GM21360 (cell line): ENCODE measurements around the gene LATS2.
"Not testable (repeated sequence)": the region's sequence is repeated elsewhere in the genome, so short reads cannot be mapped to it uniquely, and the experiment has no call there.

Source experiments
- ATAC-seq: cut with Tn5 transposase; IDR thresholded peaks from one replicate; pipeline ENCODE4 v1.9.1; 2021; ENCODE audit warnings: mild to moderate bottlenecking, moderate library complexity; ENCODE audit not compliant: unreplicated experiment

The LATS2 gene

DNA sequence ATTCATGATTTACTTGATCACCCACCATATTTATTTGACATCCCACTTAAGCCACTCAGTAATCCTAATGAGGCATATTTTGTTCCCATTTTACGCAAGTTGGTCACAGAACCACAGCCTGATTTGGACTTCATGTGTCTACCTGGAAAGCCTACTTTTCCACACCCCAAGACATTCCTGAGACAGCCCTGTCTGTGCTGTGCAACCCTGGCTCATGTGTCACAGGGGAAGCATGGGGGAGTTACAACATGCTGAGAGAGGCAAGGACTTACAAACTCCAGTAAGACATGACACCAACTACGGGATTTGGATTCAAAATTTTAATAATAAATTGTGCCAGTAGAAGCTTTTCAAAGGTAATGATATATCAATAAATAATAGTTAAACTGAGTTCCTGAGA, 88.7 kb downstream of the LATS2 start:
- no peak for ATAC-seq

DNA sequence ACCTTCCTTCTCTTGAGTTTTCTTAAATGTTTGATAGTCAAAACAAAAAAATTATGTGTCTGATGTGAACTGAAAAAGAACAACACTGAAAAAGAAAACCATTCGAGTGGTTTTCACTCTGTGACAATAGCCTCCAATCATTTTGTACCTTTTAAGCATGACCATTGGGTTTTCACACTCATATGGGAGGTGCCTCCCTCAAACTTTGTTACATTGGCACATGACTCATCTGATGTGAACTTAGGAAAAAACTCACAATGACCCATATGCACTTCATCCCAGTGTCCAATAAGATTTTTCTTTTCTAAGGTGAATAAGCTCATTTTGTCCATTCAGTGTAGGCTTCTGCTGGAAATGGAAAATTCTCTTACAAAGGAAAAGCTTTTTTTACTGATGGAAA, 92.2 kb downstream of the LATS2 start:
- ATAC-seq, result no peak

DNA sequence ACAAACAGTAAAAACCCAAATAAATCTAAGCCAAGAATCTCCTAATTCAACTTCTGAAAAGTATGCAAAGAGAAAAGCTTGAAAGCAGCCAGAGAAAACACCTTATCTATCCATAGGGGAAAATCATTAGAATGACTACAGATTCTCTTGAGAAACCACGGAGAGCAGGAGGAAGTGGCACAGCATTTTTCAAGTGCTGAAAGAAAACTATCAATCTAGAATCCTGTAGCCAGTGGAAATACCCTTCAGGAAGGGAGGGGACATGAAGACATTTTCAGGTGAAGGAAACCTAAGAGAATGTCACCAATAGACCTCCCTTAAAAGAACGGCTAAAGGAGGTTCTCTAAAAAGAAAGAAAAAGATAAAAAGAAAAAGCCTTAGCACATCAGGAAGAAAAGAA, 92.6 kb downstream of the LATS2 start:
- no peak for ATAC-seq

DNA sequence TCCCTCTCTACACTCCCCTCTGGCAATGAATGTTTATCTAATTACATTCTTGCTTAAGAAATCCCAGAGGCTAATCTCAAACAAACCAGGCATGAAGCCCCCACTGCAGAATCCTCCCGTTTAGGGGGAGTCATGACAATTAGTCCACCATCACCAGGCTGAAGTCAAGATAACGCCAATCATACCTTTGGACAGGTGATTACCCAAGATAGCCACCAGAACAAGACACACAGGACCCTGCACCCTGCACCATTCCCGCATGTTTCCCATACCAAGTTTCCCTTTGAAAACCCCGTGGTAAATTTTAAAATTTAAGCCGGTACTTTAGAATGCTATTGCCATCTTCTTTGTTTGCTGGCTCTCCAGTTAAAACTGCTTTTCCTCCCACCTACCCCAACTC, 94.0 kb downstream of the LATS2 start:
- ATAC-seq, result no peak

DNA sequence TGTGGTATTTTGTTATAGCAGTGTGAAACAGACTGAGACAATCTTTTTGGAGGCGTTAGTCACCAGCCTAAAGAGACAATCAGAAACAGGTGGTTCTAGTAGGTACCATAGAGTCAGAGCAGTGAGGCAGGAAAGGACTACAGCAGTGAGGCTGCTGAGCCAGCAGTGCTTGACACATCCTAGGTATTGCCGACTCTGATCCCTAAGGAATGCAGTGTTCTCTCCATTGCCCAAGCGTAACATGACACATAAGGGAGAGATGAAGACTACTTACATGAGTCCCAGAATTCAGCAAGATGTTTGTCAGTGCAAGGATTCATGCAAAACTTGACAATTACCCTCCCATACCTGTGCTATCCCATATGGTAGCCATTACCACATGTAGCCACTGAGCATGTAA, 96.5 kb downstream of the LATS2 start:
- ATAC-seq, result no peak

DNA sequence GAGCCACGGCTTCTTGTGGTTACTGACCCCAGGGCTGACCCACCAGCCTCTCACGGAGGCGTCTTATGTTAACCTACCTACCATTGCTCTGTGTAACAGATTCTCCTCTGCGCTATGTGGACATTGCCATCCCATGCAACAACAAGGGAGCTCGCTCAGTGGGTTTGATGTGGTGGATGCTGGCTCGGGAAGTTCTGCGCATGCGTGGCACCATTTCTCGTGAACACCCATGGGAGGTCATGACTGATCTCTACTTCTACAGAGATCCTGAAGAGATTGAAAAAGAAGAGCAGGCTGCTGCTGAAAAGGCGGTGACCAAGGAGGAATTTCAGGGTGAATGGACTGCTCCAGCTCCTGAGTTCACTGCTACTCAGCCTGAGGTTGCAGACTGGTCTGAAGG, 99.7 kb downstream of the LATS2 start:
- not testable (repeated sequence) for ATAC-seq

DNA sequence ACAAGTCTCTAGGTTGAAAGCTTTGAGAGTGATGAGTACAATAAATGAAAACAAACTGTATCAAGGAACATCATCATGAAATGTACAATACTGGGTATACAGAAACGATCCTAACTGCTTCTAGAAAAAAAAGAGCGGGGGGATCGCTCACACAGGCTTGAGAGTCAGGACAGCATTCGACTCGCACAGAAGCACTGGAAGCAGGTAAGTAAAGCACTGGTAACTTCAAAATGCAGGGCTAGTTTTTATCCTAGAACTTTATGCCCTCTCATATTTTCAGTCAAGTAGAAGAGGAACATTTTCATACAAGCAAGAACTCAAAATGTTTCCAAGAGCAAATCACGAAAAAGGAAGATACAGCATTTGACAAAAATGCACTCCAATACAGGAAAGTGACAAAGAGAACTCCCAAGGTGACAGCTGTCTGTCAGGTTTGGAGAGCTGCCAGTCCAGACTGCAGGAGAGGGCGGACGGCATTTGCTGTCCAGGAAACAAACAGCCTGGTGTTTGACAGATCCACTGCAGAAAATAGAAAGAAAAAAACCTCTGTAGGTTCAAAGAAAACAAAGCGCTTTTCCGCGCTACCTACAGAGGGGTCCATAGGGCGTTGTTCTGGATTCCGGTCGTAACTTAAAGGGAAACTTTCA, 100.6 kb downstream of the LATS2 start:
- ATAC-seq, result no peak

DNA sequence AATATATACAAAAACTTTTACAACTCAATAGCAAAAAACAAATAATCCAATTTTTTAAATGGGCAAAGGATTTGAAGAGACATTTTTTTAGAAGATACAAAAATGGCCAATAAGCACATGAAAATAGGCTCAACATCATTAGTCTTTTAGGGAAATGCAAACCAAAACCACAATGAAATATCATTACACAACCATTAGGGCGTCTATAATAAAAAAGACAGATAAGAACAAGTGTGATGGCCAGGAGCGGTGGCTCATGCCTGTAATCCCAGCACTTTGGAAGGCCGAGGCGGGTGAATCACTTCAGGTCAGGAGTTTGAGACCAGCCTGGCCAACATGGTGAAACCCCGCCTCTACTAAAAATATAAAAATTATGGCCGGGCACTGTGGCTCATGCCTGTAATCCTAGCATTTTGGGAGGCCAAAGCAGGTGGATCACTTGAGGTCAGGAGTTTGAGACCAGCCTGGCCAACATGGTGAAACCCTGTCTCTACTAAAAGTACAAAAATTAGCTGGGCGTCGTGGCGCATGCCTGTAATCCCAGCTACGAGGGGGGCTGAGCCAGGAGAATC, 104.3 kb downstream of the LATS2 start:
- not testable (repeated sequence) for ATAC-seq

DNA sequence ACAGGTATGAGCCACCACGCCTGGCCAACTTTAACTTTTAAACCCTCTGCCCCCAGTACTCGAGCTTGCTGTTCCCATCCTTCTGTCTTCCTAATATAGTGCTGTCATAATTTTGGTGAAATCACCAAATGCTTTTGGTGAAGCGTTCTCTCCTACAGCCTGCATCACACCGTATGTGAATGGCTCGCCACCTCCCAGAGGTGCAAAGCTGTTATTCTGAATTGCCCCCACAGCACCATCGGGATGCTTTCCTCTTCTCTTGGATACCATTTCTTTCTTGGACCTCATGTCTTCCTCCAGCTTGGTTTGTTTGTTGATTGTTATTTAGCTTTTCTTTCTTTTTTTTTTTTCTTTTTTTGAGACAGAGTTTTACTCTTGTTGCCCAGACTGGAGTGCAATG, 105.9 kb downstream of the LATS2 start:
- no peak for ATAC-seq

DNA sequence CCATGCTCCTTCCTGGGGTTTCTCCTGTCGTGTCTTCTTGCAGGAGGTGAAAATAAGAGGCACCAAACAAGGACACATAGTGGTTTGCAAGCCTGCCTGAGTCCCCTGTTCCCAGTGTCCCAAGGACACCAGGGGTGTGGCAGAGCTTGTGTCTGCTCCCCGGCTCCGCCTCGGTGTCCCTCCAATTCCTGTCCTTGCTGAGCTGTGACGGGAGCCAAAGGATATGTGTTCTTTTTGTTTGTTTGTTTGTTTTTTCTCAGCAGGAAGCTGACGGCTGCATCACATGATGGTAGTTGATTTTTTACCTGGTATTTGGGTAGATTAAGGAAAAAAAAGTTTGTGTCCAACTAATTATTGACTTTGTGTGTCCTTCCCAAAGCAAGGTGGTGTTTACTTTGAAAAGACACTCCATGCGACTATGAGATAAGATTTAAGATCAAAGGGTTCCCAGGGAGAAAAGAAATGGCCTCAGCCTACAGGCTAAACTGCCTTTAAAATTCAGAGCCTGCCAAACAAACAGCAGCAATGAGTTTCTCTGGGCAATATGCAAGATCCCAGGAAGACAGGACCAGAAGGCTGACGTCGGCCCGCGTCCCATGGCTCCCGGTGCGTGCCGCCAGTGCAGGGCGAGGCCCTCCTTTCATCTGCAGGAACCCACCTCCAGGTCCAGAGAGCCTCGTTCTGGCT, 108.0 kb downstream of the LATS2 start:
- ATAC-seq, result no peak

DNA sequence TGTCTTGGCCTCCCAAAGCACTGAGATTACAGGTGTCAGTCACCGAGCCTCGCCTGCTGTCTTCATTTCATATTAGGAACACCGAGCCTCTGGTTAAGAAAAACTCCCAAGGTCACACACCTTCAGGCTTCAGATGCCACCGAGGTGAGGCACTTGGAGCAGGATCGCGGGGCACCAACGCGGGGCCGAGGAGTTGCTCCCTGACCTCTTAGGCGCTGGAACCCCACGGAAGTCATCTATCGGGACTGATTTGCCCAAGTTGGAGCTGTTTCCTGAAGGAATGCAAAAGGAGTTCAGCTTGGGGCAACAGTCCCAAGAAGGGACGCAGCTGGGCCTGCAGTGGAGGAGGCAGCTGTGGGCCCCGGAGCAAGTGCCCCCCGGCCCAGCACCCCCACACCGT, 108.5 kb downstream of the LATS2 start:
- ATAC-seq, result no peak

DNA sequence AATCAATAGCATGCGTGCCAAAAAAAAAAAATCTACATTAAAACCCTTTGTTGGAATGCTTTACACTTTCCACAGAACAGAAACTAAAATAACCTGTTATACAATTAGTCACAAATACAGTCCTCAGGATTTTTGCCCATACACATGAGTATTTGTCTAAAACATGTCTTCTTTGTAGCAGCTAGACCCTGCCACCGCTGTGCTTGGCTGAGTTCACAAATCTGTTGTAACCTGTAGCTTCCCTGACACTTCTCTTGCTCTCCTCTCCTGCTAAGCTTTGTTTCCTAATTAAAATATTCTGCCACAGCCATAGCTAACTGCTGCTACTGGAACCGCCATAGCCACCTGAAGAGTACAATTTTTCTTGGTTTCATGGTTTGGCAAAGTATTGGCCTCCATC, 113.4 kb downstream of the LATS2 start:
- ATAC-seq, result not testable (repeated sequence)

DNA sequence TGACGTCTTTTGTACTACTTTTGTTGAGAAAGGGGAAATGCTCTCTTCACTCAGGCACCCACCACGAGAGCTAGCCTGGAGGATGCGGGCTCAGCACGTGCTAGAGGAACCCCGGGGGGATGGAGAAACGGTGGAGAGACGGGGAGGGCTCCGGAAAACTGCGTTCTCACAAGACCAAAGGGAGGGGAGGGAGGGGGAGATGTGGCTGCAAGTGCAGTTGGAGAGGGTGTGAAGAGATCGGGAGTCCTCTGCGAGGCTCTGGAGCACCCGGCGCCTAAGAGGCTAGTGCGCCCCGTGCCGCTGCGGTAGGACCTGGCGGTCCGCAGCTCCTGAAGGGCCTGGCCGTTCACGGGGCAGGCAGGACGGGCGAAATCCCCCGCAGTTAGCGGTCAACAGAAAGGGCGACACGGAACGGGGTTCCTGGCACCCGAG, 115.4 kb downstream of the LATS2 start:
- ATAC-seq, result no peak

DNA sequence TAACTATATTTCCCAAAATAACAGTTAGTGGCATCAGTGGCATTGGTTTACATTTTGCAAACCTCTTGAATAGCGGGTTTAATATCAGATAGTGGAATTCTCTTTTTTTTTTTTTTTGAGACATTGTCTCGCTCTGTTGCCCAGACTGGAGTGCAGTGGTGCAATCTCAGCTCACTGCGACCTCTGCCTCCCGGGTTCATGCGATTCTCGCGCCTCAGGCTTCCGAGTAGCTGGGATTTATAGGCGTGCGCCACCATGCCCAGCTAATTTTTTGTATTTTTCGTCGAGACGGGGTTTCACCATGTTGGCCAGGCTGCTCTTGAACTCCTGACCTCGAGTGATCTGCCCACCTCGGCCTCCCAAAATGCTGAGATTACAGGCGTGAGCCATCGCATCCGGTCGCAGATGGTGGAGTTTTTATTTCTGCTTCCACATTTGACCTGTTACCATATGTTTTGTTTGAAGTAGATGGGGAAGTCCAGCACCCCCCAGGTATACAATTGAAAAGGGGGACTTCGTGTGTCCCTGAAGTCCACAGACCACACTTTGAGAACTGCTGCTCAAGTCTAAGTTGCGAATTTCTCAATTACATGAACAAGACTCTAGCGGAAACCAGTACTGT, 118.3 kb downstream of the LATS2 start:
- ATAC-seq, result no peak

DNA sequence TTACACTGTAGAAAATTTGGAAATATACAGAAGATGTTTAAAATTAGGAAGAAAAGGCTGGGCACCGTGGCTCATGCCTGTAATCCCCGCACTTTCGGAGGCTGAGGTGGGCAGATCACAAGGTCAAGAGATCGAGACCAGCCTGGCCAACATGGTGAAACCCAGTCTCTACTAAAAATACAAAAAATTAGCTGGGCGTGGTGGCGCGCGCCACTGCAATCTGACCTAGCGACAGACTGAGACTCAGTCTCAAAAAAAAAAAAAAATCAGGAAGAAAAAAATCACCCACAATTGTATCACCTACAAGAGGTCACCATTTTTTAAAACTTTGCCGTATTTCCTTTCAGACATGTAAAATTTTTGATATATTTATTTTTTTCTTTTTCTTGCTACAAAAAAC, 120.9 kb downstream of the LATS2 start:
- not testable (repeated sequence) for ATAC-seq

DNA sequence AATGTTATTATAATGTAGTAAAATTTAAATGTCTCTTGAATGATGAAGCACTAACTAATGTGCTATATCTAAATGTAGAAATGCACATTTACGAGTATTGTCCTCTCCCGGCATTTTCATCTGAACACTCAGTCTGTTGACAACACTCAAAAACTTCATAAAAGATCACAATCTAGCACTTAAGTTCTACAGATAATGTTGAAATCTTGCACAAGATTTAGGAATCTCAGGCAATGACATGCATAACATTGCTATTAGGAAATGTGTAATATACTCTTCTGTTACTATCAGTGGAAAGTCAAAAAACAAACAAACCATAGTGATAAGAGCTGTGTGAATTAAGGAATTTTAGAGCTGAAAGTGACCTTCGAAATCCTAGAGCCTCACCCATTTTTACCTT, 121.3 kb downstream of the LATS2 start:
- ATAC-seq, result no peak

DNA sequence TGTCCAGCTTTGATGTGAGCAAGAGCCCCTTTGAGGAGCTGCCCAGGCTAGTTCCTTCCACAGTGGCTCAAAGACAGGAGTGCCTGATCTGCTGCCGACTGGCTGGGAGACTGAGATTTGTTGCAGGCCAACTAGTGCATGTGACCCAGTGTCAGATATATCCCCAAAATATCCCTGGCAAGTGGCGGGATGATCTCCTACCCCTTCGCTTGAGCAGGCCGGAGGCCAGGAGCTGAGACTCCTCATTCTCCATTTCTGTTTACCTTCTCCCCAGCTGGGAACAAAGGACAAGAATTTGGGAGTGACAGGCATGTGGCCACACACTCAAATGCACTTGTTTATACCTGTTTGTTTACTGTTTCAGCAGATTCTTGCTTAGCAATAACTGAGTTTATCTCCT, 121.7 kb downstream of the LATS2 start:
- ATAC-seq, result no peak

DNA sequence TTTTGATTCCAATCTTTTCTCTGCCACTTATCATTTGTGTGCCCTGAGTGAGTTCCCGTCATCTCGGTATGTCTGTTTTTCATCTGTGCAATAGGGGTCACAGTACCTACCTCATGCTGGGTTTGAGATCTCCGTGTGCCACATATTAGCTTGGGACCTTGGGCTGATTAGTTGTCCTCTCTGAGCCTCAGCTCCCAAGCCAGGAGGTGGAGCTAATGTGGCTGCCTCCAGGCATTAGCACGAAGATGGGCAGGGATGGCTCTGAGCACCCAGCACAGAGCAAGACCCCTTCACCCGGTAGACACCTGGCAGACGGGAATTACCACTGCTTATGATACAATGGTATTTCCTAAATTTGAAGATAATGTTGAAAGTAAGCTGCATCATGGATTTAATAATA, 123.1 kb downstream of the LATS2 start:
- no peak for ATAC-seq

DNA sequence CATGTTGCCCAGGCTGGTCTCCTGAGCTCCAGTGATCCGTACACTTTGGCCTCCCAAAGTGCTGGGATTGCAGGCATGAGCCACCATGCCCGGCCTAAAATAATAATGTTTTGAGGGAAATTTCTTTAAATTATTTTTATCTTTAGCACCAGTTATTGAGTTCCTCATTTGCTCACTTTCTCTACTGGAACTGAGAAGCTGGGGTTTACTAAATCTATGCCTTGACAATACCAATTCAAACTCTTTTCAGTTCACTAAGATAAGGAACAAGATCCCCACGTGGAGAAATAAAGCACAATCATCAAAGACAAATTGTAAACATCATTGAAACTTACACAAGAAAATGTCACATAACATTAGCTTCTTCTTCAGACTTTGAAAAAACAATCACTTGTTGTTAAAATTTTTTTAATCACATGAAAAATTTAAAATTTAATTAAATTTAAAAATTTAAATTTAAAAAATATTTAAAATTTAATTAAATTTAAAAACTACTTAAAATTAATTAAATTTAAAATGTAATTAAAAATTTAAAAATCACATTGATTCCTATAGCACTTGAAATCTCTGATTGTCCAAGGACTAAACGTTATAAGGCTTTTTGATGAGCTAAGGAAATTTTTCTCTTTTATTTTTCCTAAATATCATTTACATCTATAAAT, 133.7 kb downstream of the LATS2 start:
- no peak for ATAC-seq

DNA sequence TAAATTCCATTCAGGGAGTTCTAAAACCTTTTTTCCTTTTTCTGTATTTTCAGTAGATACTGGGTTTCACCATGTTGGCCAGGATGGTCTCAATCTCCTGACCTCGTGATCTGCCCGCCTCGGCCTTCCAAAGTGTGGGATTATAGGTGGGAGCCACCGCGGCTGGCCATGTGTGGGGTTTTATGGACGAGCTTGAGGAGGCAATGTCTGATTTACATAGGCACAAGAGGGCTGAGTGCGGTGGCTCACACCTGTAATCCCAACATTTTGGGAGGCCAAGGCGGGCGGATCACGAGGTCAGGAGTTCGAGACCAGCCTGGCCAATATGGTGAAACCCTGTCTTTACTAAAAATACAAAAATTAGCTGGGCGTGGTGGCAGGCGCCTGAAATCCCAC, 136.0 kb downstream of the LATS2 start:
- not testable (repeated sequence) for ATAC-seq

DNA sequence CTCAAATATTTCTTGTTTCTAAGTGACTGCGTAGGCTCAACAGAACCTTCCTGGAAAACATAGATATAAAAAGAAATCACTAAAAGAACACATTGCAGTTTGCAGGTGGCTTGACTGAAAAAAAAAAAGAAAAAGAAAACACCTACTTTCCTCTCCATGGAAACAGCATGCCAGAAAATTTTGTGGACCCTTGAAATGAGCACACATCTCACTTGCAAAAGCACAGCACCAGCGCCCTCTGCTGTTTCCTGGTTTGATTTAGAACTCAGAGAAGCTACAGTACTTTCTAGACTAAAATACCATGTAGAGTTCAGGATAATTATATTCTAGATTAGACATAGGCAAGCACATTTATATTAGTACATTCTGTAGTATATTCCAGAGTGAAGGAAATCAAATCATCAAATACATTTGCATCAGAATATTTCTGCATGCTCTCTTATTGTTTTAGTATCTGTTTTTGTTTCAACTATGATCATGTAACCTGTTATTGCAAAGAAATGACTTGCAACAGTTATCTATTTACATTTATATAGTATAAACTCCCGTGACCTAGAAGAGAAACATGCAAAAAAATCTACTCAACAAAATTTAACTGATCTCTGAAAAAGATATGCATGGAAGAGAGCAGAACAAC, 136.5 kb downstream of the LATS2 start:
- ATAC-seq, result no peak
